ENCODE data around the gene BCL10. TPM values are rescaled to one million over a fixed set of nuclear protein-coding genes. Genes with fewer than 3 reads are reported as not detected.

BCL10 gene
- total and polyA plus RNA-seq, 2 of the 13 experiments (the other 11 are each of a cell fraction or from before 2014, with no cell fraction given), result 3.7 to 14.1 TPM

DNA sequence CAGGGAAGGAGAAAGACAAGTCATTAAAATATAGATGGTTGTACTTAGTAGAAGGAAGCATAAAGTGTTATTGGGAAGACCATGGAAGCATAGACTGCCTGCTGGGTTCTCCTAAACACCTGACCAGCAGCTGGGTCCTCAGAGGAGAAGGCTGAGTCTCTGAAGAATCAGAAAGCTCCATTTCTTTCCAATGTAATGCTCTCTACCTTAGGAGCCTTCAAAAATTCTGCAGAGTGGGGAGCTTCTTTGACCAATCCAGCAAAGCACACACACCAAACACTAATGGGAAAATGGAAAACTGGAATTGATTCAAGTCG, 21.1 kb upstream of the BCL10 start:
- CTCF ChIA-PET (ENCODE audit: low intra/inter-chr PET ratio, low total read pairs), result no interaction called here
- no TSS peak for BruUV-seq (replicated peaks)

DNA sequence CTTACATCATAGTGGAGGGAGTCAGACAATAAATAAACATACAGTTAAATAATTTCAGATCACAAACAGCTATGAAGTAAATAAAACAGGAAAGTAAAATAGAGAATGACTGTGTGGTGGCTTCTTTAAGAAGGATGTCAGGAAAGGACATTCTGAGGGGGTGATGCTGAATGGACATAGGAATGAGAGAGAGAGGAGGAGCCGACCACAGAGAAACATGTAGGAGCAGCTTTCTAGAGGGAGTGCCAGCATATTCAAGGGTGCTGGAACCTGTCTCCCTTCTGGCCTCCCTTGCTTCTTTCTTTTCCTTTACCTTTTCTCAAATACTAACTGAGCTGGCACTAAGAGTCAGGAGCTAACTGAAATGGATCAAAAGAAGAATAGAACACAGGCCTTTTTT, 20.5 kb upstream of the BCL10 start:
- Histone ChIP-seq H3K79me2 (ENCODE audit: insufficient read depth, low read length) (no peaks in the 10 kb centered on the region), H2AFZ (ENCODE audit: low read length) (no peak overlapping the region), H3K4me3 (replicated peaks in 1 of 3; ENCODE audit: insufficient read depth in 1 of 3, low read depth in 2 of 3, low read length in 3 of 3) (no peak overlapping the region), H3K4me1 (ENCODE audit: insufficient read depth, low read length) (peaks cover 20% of the 10 kb centered on the region), H4K20me1 (ENCODE audit: insufficient read depth, low read length) (no peaks in the 10 kb centered on the region), H3K9ac (ENCODE audit: insufficient read depth, low read depth, low read length) (no peak overlapping the region), H3K36me3 (replicated peaks in 1 of 2; ENCODE audit: control insufficient read depth in 1 of 2, insufficient read depth in 2 of 2, low read length in 2 of 2) (no peaks in the 10 kb centered on the region), H3K4me2 (ENCODE audit: low read depth, low read length) (no peak overlapping the region), H3K9me3 (ENCODE audit: low read length) (no peaks in the 10 kb centered on the region), H3K27ac (ENCODE audit: extremely low read length, insufficient read depth, low read length) (no peak overlapping the region), H3K27me3 (ENCODE audit: control insufficient read depth in 1 of 2, insufficient read depth in 2 of 2, low read length in 2 of 2) (0 out of 5 replicates have a peak, but pooled peaks cover 0 to 4% of the 10 kb centered on the region in 2 experiments)
- DNase-seq (ENCODE audit: low spot score) (no peak), ATAC-seq (no peak), FAIRE-seq (no peak)
- ChIA-PET POLR2A (interaction anchor here (2.1 kb wide), 1 partner anchor 21 kb away, joined by 8 read pairs; the partner anchor contains the start of gene BCL10), CTCF (ENCODE audit: low intra/inter-chr PET ratio, low total read pairs) (no interaction called here)
- 32% methylated on average over 1 of the region's 1 CpG for WGBS (ENCODE audit: low lambda C conversion rate)
- intact Hi-C loops (cut with micrococcal nuclease; ENCODE audit: unreplicated experiment) (no loop called here), in situ Hi-C loops (cut with HindIII; ENCODE audit: extremely low pct_ligation_motif_present, low pct_unique_long_range_greater_than_20kb) (no loop called here)
- no TSS peak for BruUV-seq (replicated peaks)
- TF ChIP-seq, protein P1, sequence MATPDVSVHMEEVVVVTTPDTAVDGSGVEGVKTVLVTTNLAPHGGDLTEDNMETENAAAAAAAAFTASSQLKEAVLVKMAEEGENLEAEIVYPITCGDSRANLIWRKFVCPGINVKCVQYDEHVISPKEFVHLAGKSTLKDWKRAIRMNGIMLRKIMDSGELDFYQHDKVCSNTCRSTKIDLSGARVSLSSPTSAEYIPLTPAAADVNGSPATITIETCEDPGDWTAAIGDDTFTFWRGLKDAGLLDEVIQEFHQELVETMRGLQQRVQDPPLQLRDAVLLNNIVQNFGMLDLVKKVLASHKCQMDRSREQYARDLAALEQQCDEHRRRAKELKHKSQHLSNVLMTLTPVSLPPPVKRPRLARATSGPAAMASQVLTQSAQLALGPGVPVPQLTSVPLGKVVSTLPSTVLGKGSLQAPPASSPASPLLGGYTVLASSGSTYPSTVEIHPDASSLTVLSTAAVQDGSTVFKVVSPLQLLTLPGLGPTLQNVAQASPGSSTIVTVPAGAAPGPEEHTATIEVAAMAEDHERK (CRISPR knock-in tag; IDR thresholded peaks at IDR 0.05; ENCODE audit: low read depth), result no peak
- TF ChIP-seq, protein P2, sequence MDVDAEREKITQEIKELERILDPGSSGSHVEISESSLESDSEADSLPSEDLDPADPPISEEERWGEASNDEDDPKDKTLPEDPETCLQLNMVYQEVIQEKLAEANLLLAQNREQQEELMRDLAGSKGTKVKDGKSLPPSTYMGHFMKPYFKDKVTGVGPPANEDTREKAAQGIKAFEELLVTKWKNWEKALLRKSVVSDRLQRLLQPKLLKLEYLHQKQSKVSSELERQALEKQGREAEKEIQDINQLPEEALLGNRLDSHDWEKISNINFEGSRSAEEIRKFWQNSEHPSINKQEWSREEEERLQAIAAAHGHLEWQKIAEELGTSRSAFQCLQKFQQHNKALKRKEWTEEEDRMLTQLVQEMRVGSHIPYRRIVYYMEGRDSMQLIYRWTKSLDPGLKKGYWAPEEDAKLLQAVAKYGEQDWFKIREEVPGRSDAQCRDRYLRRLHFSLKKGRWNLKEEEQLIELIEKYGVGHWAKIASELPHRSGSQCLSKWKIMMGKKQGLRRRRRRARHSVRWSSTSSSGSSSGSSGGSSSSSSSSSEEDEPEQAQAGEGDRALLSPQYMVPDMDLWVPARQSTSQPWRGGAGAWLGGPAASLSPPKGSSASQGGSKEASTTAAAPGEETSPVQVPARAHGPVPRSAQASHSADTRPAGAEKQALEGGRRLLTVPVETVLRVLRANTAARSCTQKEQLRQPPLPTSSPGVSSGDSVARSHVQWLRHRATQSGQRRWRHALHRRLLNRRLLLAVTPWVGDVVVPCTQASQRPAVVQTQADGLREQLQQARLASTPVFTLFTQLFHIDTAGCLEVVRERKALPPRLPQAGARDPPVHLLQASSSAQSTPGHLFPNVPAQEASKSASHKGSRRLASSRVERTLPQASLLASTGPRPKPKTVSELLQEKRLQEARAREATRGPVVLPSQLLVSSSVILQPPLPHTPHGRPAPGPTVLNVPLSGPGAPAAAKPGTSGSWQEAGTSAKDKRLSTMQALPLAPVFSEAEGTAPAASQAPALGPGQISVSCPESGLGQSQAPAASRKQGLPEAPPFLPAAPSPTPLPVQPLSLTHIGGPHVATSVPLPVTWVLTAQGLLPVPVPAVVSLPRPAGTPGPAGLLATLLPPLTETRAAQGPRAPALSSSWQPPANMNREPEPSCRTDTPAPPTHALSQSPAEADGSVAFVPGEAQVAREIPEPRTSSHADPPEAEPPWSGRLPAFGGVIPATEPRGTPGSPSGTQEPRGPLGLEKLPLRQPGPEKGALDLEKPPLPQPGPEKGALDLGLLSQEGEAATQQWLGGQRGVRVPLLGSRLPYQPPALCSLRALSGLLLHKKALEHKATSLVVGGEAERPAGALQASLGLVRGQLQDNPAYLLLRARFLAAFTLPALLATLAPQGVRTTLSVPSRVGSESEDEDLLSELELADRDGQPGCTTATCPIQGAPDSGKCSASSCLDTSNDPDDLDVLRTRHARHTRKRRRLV (CRISPR knock-in tag; IDR thresholded peaks at IDR 0.05), result no peak
- TF ChIP-seq POLR2AphosphoS2 (IDR thresholded peaks at IDR 0.05; ENCODE audit: low read depth, low read length), result no peak
- TF ChIP-seq, protein P3, sequence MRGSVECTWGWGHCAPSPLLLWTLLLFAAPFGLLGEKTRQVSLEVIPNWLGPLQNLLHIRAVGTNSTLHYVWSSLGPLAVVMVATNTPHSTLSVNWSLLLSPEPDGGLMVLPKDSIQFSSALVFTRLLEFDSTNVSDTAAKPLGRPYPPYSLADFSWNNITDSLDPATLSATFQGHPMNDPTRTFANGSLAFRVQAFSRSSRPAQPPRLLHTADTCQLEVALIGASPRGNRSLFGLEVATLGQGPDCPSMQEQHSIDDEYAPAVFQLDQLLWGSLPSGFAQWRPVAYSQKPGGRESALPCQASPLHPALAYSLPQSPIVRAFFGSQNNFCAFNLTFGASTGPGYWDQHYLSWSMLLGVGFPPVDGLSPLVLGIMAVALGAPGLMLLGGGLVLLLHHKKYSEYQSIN (CRISPR knock-in tag; IDR thresholded peaks at IDR 0.05; ENCODE audit: borderline replicate concordance), result no peak

More for the DNA sequence above, 21.1 kb upstream of the BCL10 start:
- WGBS (ENCODE audit: low lambda C conversion rate), result 60% methylated on average over 1 of the region's 1 CpG
- no peak; the same call in 2 of the 3 replicates for ATAC-seq
- TF ChIP-seq SALL2 (CRISPR knock-in tag; IDR thresholded peaks at IDR 0.05) (no peak), AKAP8 (CRISPR knock-in tag; IDR thresholded peaks at IDR 0.05) (no peak), ZNF180 (CRISPR knock-in tag; IDR thresholded peaks at IDR 0.05; ENCODE audit: borderline replicate concordance, low read depth) (no peak), ZNF570 (CRISPR knock-in tag; IDR thresholded peaks at IDR 0.05; ENCODE audit: borderline replicate concordance) (no peak), ZNF24 (IDR thresholded peaks at IDR 0.05) (no peak), RXRB (CRISPR knock-in tag; IDR thresholded peaks at IDR 0.05; ENCODE audit: borderline replicate concordance) (no peak), TAF1 (CRISPR knock-in tag; IDR thresholded peaks at IDR 0.05) (no peak), HOXA7 (CRISPR knock-in tag; IDR thresholded peaks at IDR 0.05) (no peak), ZC3H4 (CRISPR knock-in tag; IDR thresholded peaks at IDR 0.05; ENCODE audit: borderline replicate concordance) (no peak), ZSCAN29 (CRISPR knock-in tag; conservative IDR thresholded peaks at IDR 0.05) (no peak), ZNF432 (CRISPR knock-in tag; IDR thresholded peaks at IDR 0.05; ENCODE audit: borderline replicate concordance) (no peak), SMYD3 (CRISPR knock-in tag; IDR thresholded peaks at IDR 0.05) (no peak), CREB1 (IDR thresholded peaks at IDR 0.05) (no peak), CREB1 (CRISPR knock-in tag; IDR thresholded peaks at IDR 0.05) (no peak), ZNF235 (CRISPR knock-in tag; IDR thresholded peaks at IDR 0.05; ENCODE audit: borderline replicate concordance) (no peak), SP2 (CRISPR knock-in tag; IDR thresholded peaks at IDR 0.05) (no peak), ZNF230 (CRISPR knock-in tag; IDR thresholded peaks at IDR 0.05) (no peak), NPAS2 (CRISPR knock-in tag; IDR thresholded peaks at IDR 0.05; ENCODE audit: borderline replicate concordance) (no peak), BCL6 (CRISPR knock-in tag; IDR thresholded peaks at IDR 0.05) (no peak), ZNF350 (CRISPR knock-in tag; IDR thresholded peaks at IDR 0.05; ENCODE audit: borderline replicate concordance, low read depth) (no peak), SAP130 (CRISPR knock-in tag; IDR thresholded peaks at IDR 0.05; ENCODE audit: low read depth) (no peak)
- in situ Hi-C loops (cut with HindIII; ENCODE audit: extremely low pct_ligation_motif_present, low pct_unique_long_range_greater_than_20kb) (no loop called here), intact Hi-C loops (cut with micrococcal nuclease; ENCODE audit: unreplicated experiment) (no loop called here)
- no peaks in the 10 kb centered on the region for H3K79me2 ChIP-seq (ENCODE audit: insufficient read depth, low read length)
- peak overlapping the region; percentile 17 to 41 (median 38); a peak in 3 of 6 replicates for H3K4me3 ChIP-seq (replicated peaks in 1 of 3; ENCODE audit: insufficient read depth in 1 of 3, low read depth in 2 of 3, low read length in 3 of 3)
- no peak overlapping the region for H2AFZ ChIP-seq (ENCODE audit: low read length)
- peak overlapping the region; percentile 69 for H3K4me2 ChIP-seq (ENCODE audit: low read depth, low read length)
- no peaks in the 10 kb centered on the region for H4K20me1 ChIP-seq (ENCODE audit: insufficient read depth, low read length)
- no peak for DNase-seq (ENCODE audit: low spot score)
- no peaks in the 10 kb centered on the region for H3K9me3 ChIP-seq (ENCODE audit: low read length)
- H3K9ac ChIP-seq (ENCODE audit: insufficient read depth, low read depth, low read length), result no peak overlapping the region
- H3K36me3 ChIP-seq (replicated peaks in 1 of 2; ENCODE audit: control insufficient read depth in 1 of 2, insufficient read depth in 2 of 2, low read length in 2 of 2), result no peaks in the 10 kb centered on the region
- H3K27ac ChIP-seq (ENCODE audit: extremely low read length, insufficient read depth, low read length), result no peak overlapping the region
- no peak for FAIRE-seq
- H3K27me3 ChIP-seq (ENCODE audit: control insufficient read depth in 1 of 2, insufficient read depth in 2 of 2, low read length in 2 of 2), result 0 out of 5 replicates have a peak, but pooled peaks cover 0 to 4% of the 10 kb centered on the region in 2 experiments
- POLR2A ChIA-PET, result interaction anchor here (2.1 kb wide), 1 partner anchor 21 kb away, joined by 8 read pairs; the partner anchor contains the start of gene BCL10
- peaks cover 20% of the 10 kb centered on the region for H3K4me1 ChIP-seq (ENCODE audit: insufficient read depth, low read length)
